Neural cell (in vitro differentiated cells): ENCODE measurements around the gene TEX14. TPM values are rescaled to one million over a fixed set of nuclear protein-coding genes. Genes with fewer than 3 reads are reported as not detected.

Experiments used
- H2AFZ ChIP-seq: fragments of 200-600, 300-800 bp; sonication (generic), shearing (Covaris generic); 2 replicates; pipeline ENCODE4 v1.6.0; 2014; ENCODE audit warnings: low read depth, mild to moderate bottlenecking, antibody characterized with exemption, low read length, moderate library complexity
- H3F3A ChIP-seq: fragments of 200-600 bp; shearing (Covaris generic); 2 replicates; pipeline ENCODE4 v1.6.1; 2016; ENCODE audit warnings: mild to moderate bottlenecking, moderate library complexity, mixed read lengths, antibody characterized with exemption, low read length; ENCODE audit not compliant: insufficient read depth, poor library complexity, severe bottlenecking
- H3K27ac ChIP-seq: fragments of 200-600, 300-800 bp; sonication (generic), shearing (Covaris generic); 2 replicates; pipeline ENCODE4 v1.5.1; 2014; ENCODE audit warnings: mild to moderate bottlenecking, low read length, moderate library complexity
- H3K27me3 ChIP-seq: fragments of 300-800, 200-600 bp; sonication (generic), shearing (Covaris generic); 2 replicates; pipeline ENCODE4 v1.6.0; 2014; ENCODE audit warnings: mild to moderate bottlenecking, low read depth, low read length, moderate library complexity; ENCODE audit not compliant: insufficient read depth
- H3K36me3 ChIP-seq: fragments of 300-800, 200-600 bp; sonication (generic), shearing (Covaris generic); 2 replicates; pipeline ENCODE4 v1.5.1; 2014; ENCODE audit warnings: mild to moderate bottlenecking, antibody characterized with exemption, low read length, moderate library complexity; ENCODE audit not compliant: insufficient read depth
- H3K4me2 ChIP-seq: fragments of 300-800, 200-600 bp; sonication (generic), shearing (Covaris generic); 2 replicates; pipeline ENCODE4 v1.6.0; 2014; ENCODE audit warnings: mild to moderate bottlenecking, low read length
- H3K4me3 ChIP-seq: fragments of 300-800, 200-600 bp; sonication (generic), shearing (Covaris generic); 2 replicates; pipeline ENCODE4 v1.5.1; 2014; ENCODE audit warnings: mild to moderate bottlenecking, low read length, moderate library complexity
- H3K79me2 ChIP-seq: fragments of 200-600 bp; shearing (Covaris generic); replicated peaks from 2 replicates; pipeline ENCODE4 v1.6.0; 2014; ENCODE audit warnings: mild to moderate bottlenecking, low read length, moderate library complexity; ENCODE audit not compliant: insufficient read depth
- H3K9ac ChIP-seq: fragments of 300-800, 200-600 bp; sonication (generic), shearing (Covaris generic); 2 replicates; pipeline ENCODE4 v1.6.1; 2016; ENCODE audit warnings: mild to moderate bottlenecking, low read length, mixed read lengths
- H3K9me2 ChIP-seq: fragments of 200-600 bp; shearing (Covaris generic); 2 replicates; pipeline ENCODE4 v1.6.1; 2016; ENCODE audit warnings: mild to moderate bottlenecking, low read length, mixed read lengths; ENCODE audit not compliant: insufficient read depth
- H3K9me3 ChIP-seq: fragments of 200-600, 300-800 bp; sonication (generic), shearing (Covaris generic); 2 replicates; pipeline ENCODE4 v1.6.1; 2016; ENCODE audit warnings: mild to moderate bottlenecking, mixed run types, low read length, moderate library complexity, mixed read lengths
- H4K20me1 ChIP-seq: fragments of 200-600 bp; shearing (Covaris generic); 2 replicates; pipeline ENCODE4 v1.6.1; 2016; ENCODE audit warnings: mild to moderate bottlenecking, mixed run types; ENCODE audit not compliant: insufficient read depth
- CTCF ChIP-seq: fragments of 450-650 bp; IDR thresholded peaks from 2 replicates; pipeline ENCODE4 v1.5.1; 2014; ENCODE audit warnings: antibody characterized with exemption, mild to moderate bottlenecking, moderate library complexity; ENCODE audit not compliant: poor library complexity, severe bottlenecking
- EP300 ChIP-seq: fragments of 450-650 bp; conservative IDR thresholded peaks from 2 replicates; pipeline ENCODE4 v1.6.1; 2014; ENCODE audit warnings: antibody characterized with exemption, mild to moderate bottlenecking, moderate library complexity; ENCODE audit not compliant: poor library complexity, severe bottlenecking
- EZH2 ChIP-seq: fragments of 200-600, 300-800 bp; shearing (Covaris generic), sonication (generic); IDR thresholded peaks from 2 replicates; pipeline ENCODE4 v1.6.1; 2014; ENCODE audit warnings: antibody characterized with exemption, low read length, borderline replicate concordance, mild to moderate bottlenecking; ENCODE audit not compliant: insufficient read depth, poor library complexity, severe bottlenecking
- MXI1 ChIP-seq: fragments of 450-650 bp; conservative IDR thresholded peaks from 2 replicates; pipeline ENCODE4 v1.6.1; 2014; ENCODE audit warnings: antibody characterized with exemption, mild to moderate bottlenecking; ENCODE audit not compliant: poor library complexity, severe bottlenecking
- POLR2AphosphoS5 ChIP-seq: IDR thresholded peaks from 2 replicates; pipeline ENCODE4 v1.6.1; 2012
- RAD21 ChIP-seq: fragments of 450-650 bp; conservative IDR thresholded peaks from 2 replicates; pipeline ENCODE4 v1.6.1; 2014; ENCODE audit warnings: antibody characterized with exemption, mild to moderate bottlenecking, moderate library complexity
- REST ChIP-seq: IDR thresholded peaks from 2 replicates; pipeline ENCODE4 v1.6.1; 2012; ENCODE audit warnings: borderline replicate concordance
- SMC3 ChIP-seq: fragments of 450-650 bp; conservative IDR thresholded peaks from 2 replicates; pipeline ENCODE4 v1.6.1; 2014; ENCODE audit warnings: antibody characterized with exemption, mild to moderate bottlenecking, moderate library complexity; ENCODE audit not compliant: poor library complexity
- TAF1 ChIP-seq: IDR thresholded peaks from 2 replicates; pipeline ENCODE4 v1.6.1; 2012; ENCODE audit warnings: low read depth
- polyA plus RNA-seq: library from polyadenylated mRNA; depleted of rRNA; stranded (reverse); fragments of >200 nt; gene quantifications from 2 replicates; pipeline ENCODE4 v1.2.3, GENCODE V29; 2014

TEX14 gene
- polyA plus RNA-seq, 1 donor from 2014 or later: 1.4 TPM

GRCh38 chr17:58521680-58522079 is 170.2 kb downstream of the TEX14 start:
- Histone ChIP-seq H3K9me3 (no peaks in the 10 kb centered on the region), H3K9me2 (no peaks in the 10 kb centered on the region), H3K27ac (no peak overlapping the region), H4K20me1 (no peaks in the 10 kb centered on the region), H3K27me3 (no peaks in the 10 kb centered on the region), H3K4me3 (no peak overlapping the region), H2AFZ (no peak overlapping the region), H3F3A (no peaks in the 10 kb centered on the region), H3K36me3 (no peaks in the 10 kb centered on the region), H3K79me2 (peaks cover 7% of the 10 kb centered on the region), H3K4me2 (no peak overlapping the region), H3K9ac (no peak overlapping the region)
- no peak for TF ChIP-seq POLR2AphosphoS5
- TF ChIP-seq EZH2: no peak
- TF ChIP-seq REST: no peak

GRCh38 chr17:58520843-58521430 is 170.9 kb downstream of the TEX14 start:
- Histone ChIP-seq H2AFZ (no peak overlapping the region), H3K36me3 (no peaks in the 10 kb centered on the region), H4K20me1 (no peaks in the 10 kb centered on the region), H3K9me2 (no peaks in the 10 kb centered on the region), H3K27ac (no peak overlapping the region), H3K9me3 (no peaks in the 10 kb centered on the region), H3K79me2 (peaks cover 13% of the 10 kb centered on the region), H3F3A (no peaks in the 10 kb centered on the region), H3K4me2 (no peak overlapping the region), H3K27me3 (no peaks in the 10 kb centered on the region), H3K9ac (no peak overlapping the region), H3K4me3 (no peak overlapping the region)
- TF ChIP-seq EZH2 (no peak), TAF1 (no peak), SMC3 (no peak), CTCF (no peak), RAD21 (no peak), POLR2AphosphoS5 (no peak), MXI1 (no peak), EP300 (no peak), REST (no peak)
